Mesodermal cell (in vitro differentiated cells): ENCODE data around the gene RACK1.

Source experiments
- H3K27ac ChIP-seq: 2 replicates; pipeline ENCODE4 v1.7.0; 2013; ENCODE audit warnings: mild to moderate bottlenecking, low read depth, low read length, moderate library complexity; ENCODE audit not compliant: severe bottlenecking
- H3K36me3 ChIP-seq: 2 replicates; pipeline ENCODE4 v1.7.1; 2013; ENCODE audit warnings: mild to moderate bottlenecking, low read length, moderate library complexity; ENCODE audit not compliant: control insufficient read depth, insufficient read depth
- H3K4me1 ChIP-seq: one replicate; pipeline ENCODE4 v1.7.1; 2013; ENCODE audit warnings: mild to moderate bottlenecking, low read length; ENCODE audit not compliant: insufficient read depth, control insufficient read depth, poor library complexity, severe bottlenecking
- H3K4me3 ChIP-seq: 2 replicates; pipeline ENCODE4 v1.7.0; 2013; ENCODE audit warnings: low read length, control low read depth, mild to moderate bottlenecking; ENCODE audit not compliant: insufficient read depth, poor library complexity, severe bottlenecking; ENCODE audit errors: extremely low read depth
- H3K9me3 ChIP-seq: 2 replicates; pipeline ENCODE4 v1.7.1; 2013; ENCODE audit warnings: mild to moderate bottlenecking, low read length, moderate library complexity; ENCODE audit not compliant: control insufficient read depth
- WGBS, 2 experiments: methylation state at CpG; one replicate each; pipeline ENCODE4 v1.1.5; 2013; ENCODE audit warnings: missing lambda C conversion rate in 2 of 2; ENCODE audit not compliant: insufficient coverage in 2 of 2; 5-methylcytosine and 5-hydroxymethylcytosine counted together

Gene RACK1

GRCh38 chr5:181239062-181239663 lies 4.5 kb downstream of the RACK1 start:
- 99 to 100% methylated on average over 7 to 8 of the region's 9 CpGs for WGBS, 2 experiments
- H3K4me1 ChIP-seq, result peaks cover 9% of the 10 kb centered on the region
- H3K9me3 ChIP-seq, result no peaks in the 10 kb centered on the region
- H3K36me3 ChIP-seq, result peaks cover 85% of the 10 kb centered on the region
- H3K27ac ChIP-seq, result no peak overlapping the region
- H3K4me3 ChIP-seq, result no peak overlapping the region

DNA sequence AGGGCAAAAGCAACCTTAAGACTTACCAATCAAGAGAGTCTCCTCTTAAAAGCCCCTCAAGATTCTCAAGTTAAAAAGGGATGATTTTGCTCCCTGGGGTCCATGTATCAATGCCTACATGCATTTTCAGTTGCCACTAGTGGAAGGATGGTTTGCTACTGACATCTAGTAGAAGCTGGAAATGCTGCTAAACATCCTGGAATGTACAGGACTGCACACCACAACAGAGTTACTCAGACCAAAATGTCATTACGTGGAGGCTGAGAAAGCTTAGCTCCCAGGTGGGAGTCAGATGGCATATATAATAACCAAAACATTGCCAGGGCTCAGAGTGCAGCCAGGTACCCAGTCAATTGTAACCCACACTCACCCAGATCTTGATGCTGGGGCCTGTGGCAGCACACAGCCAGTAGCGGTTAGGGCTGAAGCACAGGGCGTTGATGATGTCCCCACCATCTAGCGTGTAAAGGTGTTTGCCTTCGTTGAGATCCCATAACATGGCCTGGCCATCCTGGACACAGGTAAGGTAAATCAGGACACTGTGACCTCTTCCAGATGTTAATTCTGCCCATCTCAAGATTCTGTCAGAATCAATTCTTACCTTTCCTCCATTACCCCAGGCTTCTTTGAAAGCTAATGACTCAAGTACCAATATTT lies 5.8 kb downstream of the RACK1 start:
- no peaks in the 10 kb centered on the region for H3K9me3 ChIP-seq
- no peak overlapping the region for H3K27ac ChIP-seq
- WGBS, 2 experiments, result 96 to 97% methylated on average over 4 to 5 of the region's 5 CpGs
- H3K4me1 ChIP-seq, result peaks cover 9% of the 10 kb centered on the region
- peaks cover 91% of the 10 kb centered on the region for H3K36me3 ChIP-seq
- H3K4me3 ChIP-seq, result no peak overlapping the region

- Histone ChIP-seq H3K36me3 (peaks cover 89% of the 10 kb centered on the region), H3K9me3 (no peaks in the 10 kb centered on the region), H3K27ac (no peak overlapping the region), H3K4me1 (peaks cover 9% of the 10 kb centered on the region), H3K4me3 (no peak overlapping the region)
- WGBS, 2 experiments, result 89 to 96% methylated on average over 4 to 7 of the region's 10 CpGs
Observed at GRCh38 chr5:181236954-181237641, 6.6 kb downstream of the RACK1 start.

DNA sequence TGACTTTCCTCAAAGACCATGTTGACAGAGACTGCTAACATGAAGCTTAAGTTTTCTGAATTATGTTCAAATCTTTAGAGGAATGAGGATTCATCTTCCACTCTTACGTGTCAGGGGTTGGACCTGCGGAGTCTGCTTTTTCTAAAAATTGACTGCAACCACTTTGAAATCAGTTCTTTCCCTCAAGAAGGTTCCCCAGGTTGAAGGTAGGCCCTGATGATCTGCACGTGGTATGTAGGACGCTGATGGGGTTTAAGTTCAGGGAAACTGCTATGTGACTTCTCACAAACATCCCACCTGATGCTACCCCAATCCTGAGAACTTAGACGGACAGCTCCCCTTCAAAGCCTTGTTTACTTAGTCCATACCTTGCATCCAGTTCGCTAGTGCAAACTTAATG lies 7.2 kb downstream of the RACK1 start:
- H3K9me3 ChIP-seq, result no peaks in the 10 kb centered on the region
- H3K27ac ChIP-seq, result no peak overlapping the region
- peaks cover 4% of the 10 kb centered on the region for H3K4me1 ChIP-seq
- H3K36me3 ChIP-seq, result peaks cover 87% of the 10 kb centered on the region
- 89% methylated on average over 4 of the region's 6 CpGs; no CpG with 5 or more reads in 1 of the 2 experiments for WGBS, 2 experiments
- H3K4me3 ChIP-seq, result no peak overlapping the region

GRCh38 chr5:181235689-181236366 lies 7.9 kb downstream of the RACK1 start:
- no peaks in the 10 kb centered on the region for H3K4me1 ChIP-seq
- no peaks in the 10 kb centered on the region for H3K9me3 ChIP-seq
- WGBS, 2 experiments, result 80 to 100% methylated on average over 2 to 3 of the region's 5 CpGs
- peaks cover 87% of the 10 kb centered on the region for H3K36me3 ChIP-seq
- no peak overlapping the region for H3K27ac ChIP-seq
- H3K4me3 ChIP-seq, result no peak overlapping the region

DNA sequence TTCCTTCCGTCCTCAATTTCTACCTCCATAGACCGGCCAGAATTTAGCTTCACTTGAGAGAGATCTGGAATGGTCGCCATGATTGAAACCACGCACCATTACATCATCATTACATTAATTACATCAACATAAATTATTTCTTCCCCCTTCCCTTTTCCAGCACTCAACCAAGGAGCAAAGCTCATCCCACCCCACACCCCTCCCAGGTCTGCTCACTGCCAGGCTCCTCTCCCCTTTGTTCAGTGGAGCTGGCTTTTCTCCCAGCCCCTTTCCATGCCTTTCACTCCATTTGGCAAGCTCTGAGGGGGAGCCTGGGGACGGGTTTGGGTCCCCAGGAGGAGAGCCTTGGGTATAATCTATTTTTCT lies 8.4 kb downstream of the RACK1 start:
- 92 to 97% methylated on average over 5 of the region's 5 CpGs for WGBS, 2 experiments
- Histone ChIP-seq H3K36me3 (peaks cover 87% of the 10 kb centered on the region), H3K27ac (peak overlapping the region; percentile 66), H3K4me3 (no peak overlapping the region), H3K4me1 (no peaks in the 10 kb centered on the region), H3K9me3 (no peaks in the 10 kb centered on the region)

- H3K36me3 ChIP-seq, result peaks cover 87% of the 10 kb centered on the region
- peak overlapping the region; percentile 66 for H3K27ac ChIP-seq
- WGBS, 2 experiments, result 96 to 97% methylated on average over 11 to 18 of the region's 22 CpGs
- no peak overlapping the region for H3K4me3 ChIP-seq
- no peaks in the 10 kb centered on the region for H3K4me1 ChIP-seq
- H3K9me3 ChIP-seq, result no peaks in the 10 kb centered on the region
Observed at GRCh38 chr5:181234455-181235306, 9.0 kb downstream of the RACK1 start.

GRCh38 chr5:181233801-181234454 lies 9.8 kb downstream of the RACK1 start:
- no peaks in the 10 kb centered on the region for H3K9me3 ChIP-seq
- H3K27ac ChIP-seq, result no peak overlapping the region
- WGBS, 2 experiments, result 92 to 95% methylated on average over 11 to 15 of the region's 24 CpGs
- H3K36me3 ChIP-seq, result peaks cover 87% of the 10 kb centered on the region
- no peak overlapping the region for H3K4me3 ChIP-seq
- no peaks in the 10 kb centered on the region for H3K4me1 ChIP-seq

GRCh38 chr5:181233088-181233800 lies 10.5 kb downstream of the RACK1 start:
- H3K4me1 ChIP-seq, result no peaks in the 10 kb centered on the region
- no peak overlapping the region for H3K27ac ChIP-seq
- peaks cover 82% of the 10 kb centered on the region for H3K36me3 ChIP-seq
- H3K9me3 ChIP-seq, result no peaks in the 10 kb centered on the region
- no peak overlapping the region for H3K4me3 ChIP-seq
- WGBS, 2 experiments, result 93% methylated on average over 12 to 15 of the region's 16 CpGs
